A549 treated with AZD9567 at 1 μM for 4 hours (cell line): ENCODE results near the gene GDAP2. TPM values are rescaled to one million over a fixed set of nuclear protein-coding genes. Genes with fewer than 3 reads are reported as not detected.

Experiments used
- total RNA-seq: library from RNA; stranded (reverse); fragments of 200-300 nt; extraction: Qiagen RNA extraction; gene quantifications from 5 replicates; pipeline ENCODE4 v1.2.3, GENCODE V29; 2022; ENCODE audit not compliant: insufficient read depth

The GDAP2 gene, protein sequence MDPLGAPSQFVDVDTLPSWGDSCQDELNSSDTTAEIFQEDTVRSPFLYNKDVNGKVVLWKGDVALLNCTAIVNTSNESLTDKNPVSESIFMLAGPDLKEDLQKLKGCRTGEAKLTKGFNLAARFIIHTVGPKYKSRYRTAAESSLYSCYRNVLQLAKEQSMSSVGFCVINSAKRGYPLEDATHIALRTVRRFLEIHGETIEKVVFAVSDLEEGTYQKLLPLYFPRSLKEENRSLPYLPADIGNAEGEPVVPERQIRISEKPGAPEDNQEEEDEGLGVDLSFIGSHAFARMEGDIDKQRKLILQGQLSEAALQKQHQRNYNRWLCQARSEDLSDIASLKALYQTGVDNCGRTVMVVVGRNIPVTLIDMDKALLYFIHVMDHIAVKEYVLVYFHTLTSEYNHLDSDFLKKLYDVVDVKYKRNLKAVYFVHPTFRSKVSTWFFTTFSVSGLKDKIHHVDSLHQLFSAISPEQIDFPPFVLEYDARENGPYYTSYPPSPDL
- total RNA-seq, result 6.6 to 14.9 TPM (median 9.2 TPM) in 5 replicates

GRCh38 chr1:117929343-117930172 is at the start of gene GDAP2, which contains the start of gene WDR3:
TSS of gene GDAP2 (minus strand) at chr1:117929621. CDS start at chr1:117920357, 9,264 bp downstream.
TSS of gene WDR3 (plus strand) at chr1:117929739. CDS start at chr1:117933320, 3,581 bp downstream.

Other genes with a start within 250 kb of the GDAP2 start
- gene WDR3, start 118 bp upstream of the GDAP2 start, total RNA-seq, result 29.4 to 40.6 TPM (median 33.3 TPM) in 5 replicates